DMS114 treated with DMSO at 0.1 percent for 48 hours (cell line): ENCODE data around the gene WSCD2.

Source experiments
- DNase-seq: peaks from one replicate; lab custom pipeline; 2025; ENCODE audit not compliant: unreplicated experiment; lab: John Stamatoyannopoulos, UW

Gene WSCD2

DNA sequence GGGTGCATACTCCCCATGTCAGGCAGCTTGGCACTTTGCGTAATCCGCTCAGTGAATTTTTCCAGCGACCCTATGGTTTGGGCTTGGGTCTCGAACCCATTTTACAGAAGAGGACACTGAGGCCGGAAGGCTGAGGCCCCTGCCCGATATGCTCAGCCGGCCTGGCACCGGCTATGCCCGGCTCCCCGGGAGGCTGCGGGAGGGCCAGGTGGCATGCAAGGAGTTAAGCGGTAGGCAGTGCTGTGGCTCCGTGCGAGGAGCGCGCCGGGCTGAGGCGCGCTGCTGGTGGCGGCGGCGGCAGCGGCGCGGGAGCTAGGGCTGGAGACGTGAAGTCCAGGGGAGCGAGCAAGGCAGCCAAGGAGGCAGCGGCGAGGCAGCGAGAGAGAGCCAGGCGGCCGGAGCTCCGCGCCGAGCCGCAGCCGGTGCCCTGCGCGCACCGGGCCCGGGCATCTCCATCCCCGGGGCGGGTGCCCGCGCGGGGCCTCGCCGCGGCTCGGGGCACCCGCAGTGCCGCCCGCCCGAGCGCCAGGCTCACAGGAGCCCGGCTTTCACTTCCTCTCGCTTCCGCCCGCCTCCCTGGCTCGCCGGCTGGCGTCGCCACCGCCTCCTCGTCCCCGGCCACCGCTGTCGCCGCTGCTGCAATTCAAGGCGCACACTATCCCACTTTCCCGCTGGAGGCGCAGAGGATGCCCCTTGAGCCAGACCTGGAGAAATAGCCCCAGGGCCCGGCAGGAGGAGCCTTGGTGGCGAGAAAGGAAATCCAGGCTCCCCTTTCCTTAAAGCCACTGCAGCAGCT, at the start of gene WSCD2:
WSCD2 (plus strand) TSS at position 272 of the 796 bp plus-strand sequence. CDS start 66,545 bp downstream, outside the sequence.
- DNase-seq, result peak; percentile 67

DNA sequence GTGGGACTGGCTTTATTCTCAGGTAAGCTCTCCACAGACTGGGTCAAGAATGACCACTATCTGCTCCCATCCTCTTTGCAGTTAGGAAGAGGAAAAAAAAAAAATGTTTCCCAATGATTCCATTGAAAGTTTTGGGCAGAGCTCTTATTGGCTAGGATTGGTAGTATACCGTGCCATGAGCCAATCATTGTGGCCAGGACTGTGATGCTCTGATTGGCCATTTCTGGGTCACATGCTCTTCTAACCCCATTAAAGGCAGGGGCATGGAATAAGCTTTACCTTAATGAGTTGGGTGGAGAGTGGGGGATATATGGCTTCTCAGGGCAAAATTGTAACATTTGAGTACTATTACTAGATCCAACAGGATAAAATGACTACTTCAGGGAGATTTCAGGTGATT, 49.4 kb upstream of the WSCD2 start:
- no peak for DNase-seq

DNA sequence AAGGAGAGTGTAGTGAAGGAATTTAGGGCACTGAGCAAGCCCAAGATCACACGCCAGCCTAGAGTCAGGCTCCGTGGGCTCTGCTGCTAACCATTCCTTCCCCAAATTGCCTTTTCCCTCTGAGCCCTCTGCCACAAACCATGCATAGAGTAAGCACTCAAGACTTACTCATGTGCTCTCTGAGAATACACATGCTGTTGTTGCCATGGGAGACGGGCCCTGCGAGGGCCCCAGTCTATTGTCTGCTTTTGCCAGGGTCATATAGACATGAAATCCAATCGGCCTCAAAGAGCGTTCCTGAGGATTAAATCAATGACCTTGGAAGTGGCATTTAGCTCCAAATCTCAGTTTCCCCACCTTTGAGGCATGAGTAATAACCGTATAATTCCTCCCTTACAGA, 48.7 kb upstream of the WSCD2 start:
- no peak for DNase-seq

DNA sequence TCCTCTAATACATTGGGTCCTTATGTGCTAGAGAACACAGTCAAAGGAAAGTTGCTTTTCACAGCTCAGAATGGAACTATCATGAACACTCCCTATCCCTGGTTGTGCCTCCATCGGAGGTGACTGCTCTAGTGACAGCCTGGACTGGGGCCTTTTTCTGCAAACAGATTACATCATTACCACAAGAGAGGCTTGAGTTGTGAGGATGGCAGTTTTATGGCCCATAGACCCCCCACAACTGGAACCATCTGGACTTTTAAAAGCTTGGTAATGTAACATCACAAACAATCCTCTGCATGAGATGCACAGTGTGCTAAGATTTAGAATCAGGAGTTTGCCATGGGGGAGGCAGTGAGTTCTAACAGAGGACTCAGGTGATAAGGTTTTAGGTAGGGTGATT, 46.6 kb upstream of the WSCD2 start:
- DNase-seq, result no peak

DNA sequence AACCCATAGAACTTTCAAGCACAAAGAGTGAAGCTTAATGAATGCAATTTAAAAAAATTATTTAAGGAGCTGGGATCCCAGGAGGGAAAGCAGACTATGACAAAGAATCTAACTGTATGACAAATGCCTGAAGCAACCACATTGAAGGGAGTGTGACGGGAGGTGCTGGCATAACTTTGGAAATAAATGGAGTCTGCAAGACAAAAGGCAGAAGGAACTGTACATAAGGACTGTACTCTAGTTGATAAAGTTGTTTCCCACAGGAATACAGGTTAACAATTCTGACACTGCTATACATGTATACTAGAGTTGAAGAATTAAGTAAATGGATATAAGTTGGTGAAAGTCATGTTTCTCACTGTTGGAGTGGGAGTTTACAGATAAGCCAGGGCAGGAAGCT, 41.2 kb upstream of the WSCD2 start:
- DNase-seq, result no peak

DNA sequence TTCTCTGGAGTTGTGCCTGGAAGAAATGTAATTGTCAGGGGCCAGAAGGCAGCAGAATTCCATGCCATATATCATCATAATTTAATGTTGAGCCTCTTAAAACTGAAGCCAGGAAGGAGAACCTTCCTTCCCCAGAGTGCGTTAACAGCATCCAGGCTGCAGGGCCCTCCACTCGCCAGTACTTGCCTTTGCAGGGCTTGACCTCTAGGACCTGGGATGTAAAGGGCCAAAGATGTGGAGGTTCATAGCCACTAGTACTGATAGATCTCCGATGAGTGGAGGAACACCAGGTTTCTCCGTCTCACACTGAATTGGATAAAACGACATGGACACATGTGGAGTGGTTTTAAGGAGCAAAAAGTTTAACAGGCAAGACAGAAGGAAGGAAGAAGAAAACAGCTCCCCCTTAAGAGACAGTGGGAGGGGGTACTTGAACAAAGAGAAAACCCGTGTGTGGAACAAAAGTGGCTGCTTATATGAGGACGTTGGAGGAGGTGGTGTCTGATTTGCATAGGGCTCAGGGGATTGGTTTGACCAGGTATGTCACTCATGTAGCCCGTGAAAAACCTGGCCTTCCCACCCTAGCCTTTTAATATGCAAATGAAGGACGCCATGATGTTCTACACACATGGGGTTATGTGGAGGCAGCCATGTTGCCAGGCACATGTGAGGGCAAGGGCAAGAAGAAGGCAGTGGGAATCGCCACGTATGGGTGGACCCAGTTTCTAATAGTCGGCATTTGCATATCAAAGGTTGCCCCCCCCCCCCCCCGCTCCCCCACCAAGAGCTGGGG, 38.8 kb upstream of the WSCD2 start:
- no peak for DNase-seq

DNA sequence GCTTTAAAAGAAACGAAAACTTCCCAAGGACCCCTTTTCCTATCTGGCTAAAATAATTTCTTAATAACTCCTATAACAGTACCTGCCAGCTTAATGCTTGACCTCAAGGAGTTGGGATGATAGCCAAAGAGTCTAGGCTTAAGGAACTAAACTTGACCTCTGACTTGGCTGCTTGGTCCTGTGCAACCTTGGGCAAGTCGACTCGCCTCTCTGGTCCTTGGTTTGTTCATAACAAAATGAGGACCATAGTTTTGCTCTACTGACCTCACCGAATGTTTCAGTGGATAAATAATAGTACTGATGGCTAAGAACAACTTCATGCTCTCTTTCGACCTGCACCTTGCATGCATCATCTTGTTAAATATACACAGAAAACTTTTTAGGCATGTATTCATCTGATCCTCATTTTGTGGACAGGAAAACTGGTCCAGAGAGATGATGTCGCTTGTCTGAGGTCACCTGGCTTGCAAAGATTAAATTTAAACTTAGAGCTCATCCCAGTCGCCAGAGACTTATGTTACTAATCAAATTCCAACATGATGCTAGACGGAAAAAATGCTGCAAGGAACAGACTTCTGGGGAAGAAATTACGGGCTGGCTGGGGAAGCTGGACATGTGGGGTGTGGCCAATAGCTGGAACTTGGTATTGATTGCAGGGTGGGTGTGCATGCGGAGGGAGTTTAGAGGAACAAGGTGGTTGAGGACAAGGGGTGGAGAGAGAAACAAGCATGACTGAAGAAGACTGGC, 38.0 kb upstream of the WSCD2 start:
- DNase-seq, result no peak

DNA sequence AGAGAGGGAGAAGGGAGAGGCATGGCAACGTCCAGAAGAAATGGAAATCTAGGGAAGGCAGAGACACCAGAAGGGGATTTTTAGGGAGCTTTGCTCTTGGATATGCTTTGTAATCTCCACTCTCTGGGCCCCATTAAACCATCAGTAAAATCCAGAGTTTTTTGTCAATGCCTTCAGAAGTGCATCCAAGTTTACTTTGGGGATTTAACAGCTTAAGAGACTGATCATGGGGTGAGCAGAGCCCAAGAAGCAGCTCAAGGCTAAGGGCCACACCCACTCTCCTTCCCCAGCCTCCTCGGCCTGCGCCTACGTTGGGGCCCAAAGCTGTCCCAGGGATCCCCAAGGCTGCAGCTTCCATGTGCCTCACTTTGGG, 37.4 kb upstream of the WSCD2 start:
- DNase-seq, result no peak

DNA sequence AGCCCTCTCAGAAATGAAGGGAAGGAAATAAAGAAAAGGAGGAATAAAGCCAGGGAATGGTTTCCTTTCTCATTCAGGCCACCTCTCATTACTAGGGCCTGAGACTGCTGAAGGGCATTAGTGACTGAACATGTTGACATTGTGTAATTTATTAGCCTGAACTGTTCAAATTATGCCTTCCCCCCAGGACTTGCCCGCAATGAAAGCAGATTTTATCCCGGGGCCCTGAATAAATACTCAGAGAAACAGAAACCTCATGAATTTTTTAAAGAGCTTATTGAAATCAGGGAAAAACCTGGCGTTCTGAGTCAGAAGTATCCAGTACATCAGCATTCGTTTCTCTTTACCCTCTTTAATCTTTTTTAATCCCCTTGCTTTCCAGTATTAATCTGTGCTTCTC, 35.9 kb upstream of the WSCD2 start:
- no peak for DNase-seq

DNA sequence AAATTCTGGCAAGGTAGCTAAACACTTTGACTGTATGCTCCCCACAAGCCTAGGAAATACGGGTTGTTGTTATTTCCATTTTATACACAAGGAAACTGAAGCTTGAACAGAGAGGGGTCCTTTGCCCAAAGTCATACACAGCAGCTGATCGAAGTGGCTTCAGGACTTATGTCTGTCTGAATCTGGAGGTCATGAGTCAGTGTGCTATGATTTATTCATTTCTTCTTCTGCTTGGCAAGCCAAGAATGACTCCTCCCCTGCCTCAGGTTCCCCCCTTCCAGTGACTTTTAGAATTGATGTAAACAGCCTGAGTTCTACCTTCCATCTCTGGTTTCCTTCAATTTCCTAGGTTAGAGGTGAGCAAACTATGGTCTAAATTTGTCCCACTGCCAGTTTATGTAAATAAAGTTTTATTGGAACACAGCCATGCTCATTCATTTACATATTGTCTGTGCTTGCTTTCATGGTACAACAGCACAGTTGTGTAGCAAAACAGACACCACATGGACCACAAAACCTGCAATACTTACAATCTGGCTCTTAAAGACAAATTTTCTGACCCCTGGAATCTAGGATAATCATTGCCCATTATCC, 34.9 kb upstream of the WSCD2 start:
- no peak for DNase-seq

DNA sequence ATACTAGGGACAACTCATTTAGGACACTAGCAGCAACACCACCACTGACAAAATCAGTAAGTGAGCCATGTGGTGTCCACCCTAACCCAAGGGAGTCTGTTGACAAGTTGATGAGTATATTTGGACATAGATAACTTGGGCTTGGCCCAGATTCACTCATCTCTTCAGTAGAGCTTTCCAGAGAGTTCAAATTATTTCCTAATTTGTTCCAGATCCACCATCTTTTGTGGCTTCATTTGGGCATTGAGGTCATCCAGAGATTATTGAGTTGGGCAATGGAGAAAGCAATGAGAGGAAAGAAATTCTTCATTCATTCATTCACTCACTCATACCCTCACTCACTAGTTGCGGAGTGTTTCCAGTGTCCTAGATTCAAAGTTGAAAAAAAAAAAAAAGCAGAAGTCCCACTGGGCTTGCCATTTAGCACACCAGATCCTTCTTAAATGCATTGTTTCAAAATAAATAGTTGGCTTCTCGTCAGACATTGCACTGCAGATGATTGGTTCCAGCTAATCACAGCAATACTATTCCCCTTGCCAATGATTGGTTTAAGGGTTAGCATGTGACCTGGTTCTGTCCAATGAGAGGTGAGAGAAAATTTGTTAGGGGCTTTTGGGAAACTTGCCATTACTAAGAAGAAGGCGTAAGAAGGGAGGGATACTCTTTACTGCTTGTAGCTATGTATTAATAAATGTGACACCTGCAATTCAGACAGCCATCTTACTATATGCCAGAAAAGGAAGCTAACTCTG, 31.8 kb upstream of the WSCD2 start:
- no peak for DNase-seq

DNA sequence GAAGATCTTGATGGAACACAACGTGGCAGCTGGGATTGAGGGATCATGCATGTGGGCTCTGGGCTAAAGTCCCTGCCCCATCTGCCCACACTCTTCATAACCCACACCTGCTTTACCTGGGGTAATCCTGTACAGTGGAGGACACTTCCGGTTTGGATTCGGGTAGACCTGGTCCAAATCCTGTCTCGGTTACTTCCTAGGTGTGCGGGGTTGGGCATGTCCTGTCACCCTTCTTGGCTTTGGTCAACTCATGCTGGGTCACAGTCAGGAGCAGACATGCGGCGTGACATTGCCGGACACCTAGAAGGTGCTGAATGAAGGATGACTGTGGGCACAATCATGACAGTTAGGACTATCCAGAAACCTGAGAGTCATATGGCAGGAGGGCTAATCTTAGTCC, 30.7 kb upstream of the WSCD2 start:
- DNase-seq, result no peak

DNA sequence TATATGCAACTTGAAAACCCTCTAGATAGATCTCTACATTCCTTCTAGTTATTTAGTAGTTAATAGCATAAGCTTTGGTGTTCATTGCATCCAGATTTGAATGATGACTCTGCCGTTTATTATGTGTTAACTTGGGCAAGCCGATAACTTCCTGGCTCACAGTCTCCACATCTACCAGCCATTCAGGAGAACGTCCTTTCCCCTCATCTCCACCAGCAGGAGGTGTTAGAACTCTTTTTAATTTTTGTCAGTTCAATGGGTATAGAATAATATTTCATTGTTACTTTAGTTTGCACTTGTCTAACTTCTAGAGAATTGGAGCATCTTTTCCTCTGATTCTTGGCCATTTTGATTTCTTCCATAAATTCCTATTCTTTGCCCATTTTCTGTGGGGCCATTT, 30.0 kb upstream of the WSCD2 start:
- peak; percentile 3 for DNase-seq

DNA sequence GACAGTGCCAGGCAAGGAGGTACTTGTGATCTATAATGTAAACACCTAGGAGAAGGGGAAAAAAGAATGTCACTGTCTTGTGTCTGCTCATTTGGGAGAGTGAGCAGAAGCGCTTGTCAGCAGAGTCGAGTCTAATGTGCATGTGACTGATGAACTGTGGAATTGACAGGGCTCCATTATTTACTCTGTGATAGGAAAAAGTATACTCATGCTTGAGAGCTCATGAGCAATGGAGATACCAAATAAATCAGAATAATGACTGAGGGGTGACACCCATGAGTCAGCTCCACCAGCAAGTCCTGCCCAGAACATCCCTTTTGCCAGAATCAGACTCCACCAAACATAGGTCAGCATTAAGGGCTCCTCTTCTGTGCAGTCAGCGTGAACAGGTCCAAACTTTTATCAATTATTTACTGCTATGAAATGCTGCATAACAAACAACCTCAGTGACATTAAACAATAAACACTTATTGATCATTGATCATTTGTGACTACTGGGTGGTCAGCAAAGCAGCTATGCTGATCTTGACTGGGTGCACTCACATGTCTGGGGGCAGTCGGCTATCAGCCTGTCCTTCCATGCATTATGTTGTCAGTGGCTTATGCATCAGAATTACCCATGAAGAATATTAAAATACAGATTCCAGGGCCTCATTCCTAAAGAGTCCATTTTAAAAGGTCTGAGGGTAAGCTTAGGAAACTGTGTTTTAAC, 29.2 kb upstream of the WSCD2 start:
- no peak for DNase-seq

DNA sequence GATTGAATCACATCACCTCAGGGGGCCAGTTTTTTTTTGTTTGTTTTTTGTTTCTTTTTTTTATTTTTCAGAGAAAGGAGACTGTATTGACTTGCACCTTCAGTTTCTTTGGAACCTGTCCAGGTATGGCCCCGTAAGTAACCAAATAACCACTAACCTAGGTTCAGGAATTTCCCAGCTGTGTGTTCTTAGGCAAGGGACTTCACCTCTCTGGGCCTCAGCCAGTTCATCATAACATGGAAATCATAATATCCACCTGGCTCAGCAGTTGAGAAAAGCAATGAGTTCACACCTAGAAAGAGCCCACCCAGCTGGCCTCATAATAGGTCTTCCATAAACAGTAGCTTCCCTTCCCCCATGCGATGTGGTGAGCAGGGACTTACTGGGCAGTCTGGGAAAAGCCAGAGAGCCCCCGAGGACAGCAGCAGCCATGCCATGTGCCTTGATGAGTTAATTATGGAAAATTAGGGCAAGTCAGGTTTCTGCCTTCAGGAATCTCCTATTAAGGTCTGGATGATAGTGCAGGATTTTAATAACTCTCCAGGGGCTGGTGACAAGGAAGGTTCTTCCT, 27.4 kb upstream of the WSCD2 start:
- no peak for DNase-seq

DNA sequence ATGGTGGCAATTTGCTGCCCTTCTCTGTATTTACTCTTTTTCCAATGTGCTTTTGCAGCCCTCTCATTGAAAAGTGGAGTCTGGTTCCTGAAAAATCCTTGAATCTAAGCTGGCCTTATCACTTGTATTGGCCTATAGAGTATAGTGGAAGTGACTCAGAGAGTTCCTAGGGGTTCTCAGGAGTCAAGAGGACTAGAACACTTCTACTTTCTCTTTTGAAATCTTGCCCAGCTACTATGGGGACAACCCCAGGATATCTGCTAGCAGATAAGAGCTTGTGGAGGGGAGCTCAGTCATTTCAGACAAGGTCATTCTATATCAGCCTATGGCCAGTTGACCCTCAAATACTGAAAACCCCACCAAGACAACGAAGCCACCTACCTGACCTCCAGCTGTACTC, 26.7 kb upstream of the WSCD2 start:
- DNase-seq, result no peak

DNA sequence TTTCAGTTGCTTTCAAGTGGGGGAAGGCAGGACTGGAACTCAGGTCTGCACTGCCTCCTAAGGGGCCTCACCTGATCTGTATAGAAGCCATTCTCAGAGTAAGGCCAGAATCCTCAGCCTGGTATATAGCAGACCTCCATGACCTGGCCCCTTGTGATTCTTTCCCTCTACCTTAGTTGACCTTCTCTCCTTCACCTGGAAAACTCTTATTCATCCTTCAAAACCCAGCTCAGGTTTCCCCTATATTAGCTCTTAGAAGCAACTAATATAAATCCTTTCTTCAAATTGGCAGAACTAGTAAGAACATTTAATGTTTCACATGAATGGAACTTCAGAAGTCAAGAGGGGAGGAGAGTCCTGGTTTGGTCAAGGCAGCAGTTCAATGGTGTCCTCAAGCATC, 26.0 kb upstream of the WSCD2 start:
- DNase-seq, result no peak

DNA sequence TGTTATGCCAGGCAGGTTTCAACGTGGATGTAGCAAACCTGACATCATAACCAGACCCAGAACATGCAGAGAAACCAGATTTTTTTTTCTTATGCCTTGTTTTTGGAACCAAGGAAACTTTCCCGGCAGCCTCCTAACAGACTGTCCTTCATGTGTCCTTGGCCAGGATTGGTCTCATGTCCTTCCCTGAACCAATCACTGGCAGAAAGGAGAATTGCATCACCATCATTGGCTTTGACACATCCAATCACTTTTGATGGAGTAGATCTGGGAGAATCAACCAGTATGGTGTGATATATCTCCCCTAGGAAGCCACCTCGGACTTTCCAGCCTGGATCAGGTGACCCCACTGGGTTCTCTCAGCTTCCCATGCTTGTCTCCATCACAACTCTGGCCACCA, 25.6 kb upstream of the WSCD2 start:
- DNase-seq, result no peak

DNA sequence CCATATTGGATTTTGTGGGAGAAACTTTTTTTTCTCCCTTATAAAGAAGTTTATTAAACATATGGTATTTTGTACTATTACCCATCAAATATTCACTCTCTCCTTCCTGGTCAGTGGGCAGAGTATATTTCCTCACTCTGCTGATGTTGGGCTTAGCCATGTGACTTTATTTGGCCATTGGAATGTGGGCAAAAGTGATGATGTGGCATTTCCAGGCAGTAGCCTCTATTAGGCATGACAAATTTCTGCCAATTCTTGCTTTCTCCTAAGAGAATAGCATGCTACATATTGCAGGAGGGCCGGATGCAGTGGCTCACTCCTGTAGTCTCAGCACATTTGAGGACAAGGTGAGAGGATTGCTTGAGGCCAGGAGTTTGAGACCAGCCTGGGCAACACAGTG, 24.4 kb upstream of the WSCD2 start:
- DNase-seq, result no peak

DNA sequence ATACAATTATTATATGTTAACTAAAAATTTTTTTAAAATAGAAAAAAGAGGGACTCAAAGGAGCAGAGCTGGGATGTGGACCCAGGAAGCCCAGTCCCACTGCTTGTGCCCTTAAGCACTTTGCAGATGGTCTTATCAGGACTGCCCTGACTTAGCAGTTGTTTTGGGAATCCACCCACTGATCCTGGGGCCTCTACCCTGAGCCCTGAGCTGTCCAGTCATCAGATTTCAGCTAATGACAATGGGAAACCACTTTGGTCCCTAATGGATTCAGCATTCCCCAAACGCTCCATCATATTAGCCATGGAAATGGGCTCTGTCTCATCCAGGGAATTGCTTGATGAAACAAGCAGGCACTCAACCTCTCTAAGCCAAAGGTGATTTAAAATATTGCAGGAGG, 22.5 kb upstream of the WSCD2 start:
- no peak for DNase-seq
